Hepatocyte (in vitro differentiated cells): ENCODE results near the gene CTBP2.

ENCODE experiments used
- CTCF ChIP-seq: fragments of 200-600 bp; sonication (generic); IDR thresholded peaks from 2 replicates; pipeline ENCODE4 v1.5.1; 2016; ENCODE audit warnings: antibody characterized with exemption, mild to moderate bottlenecking; ENCODE audit not compliant: poor library complexity
- EZH2 ChIP-seq: fragments of 200-600 bp; sonication (generic); IDR thresholded peaks from 2 replicates; pipeline ENCODE4 v1.6.1; 2016; ENCODE audit warnings: antibody characterized with exemption, mild to moderate bottlenecking, borderline replicate concordance
- EZH2phosphoT487 ChIP-seq: fragments of 200-600 bp; sonication (generic); IDR thresholded peaks from one replicate; pipeline ENCODE4 v1.6.1; 2018; ENCODE audit warnings: antibody characterized with exemption, mild to moderate bottlenecking, low read depth, moderate library complexity; ENCODE audit not compliant: unreplicated experiment, severe bottlenecking

GRCh38 chr10:124942317-124943169, 217.8 kb downstream of the CTBP2 start:
- TF ChIP-seq CTCF (no peak), EZH2 (no peak), EZH2phosphoT487 (no peak)
